ENCODE measurements around the gene PHF14. TPM values are rescaled to one million over a fixed set of nuclear protein-coding genes. Genes with fewer than 3 reads are reported as not detected.
"Not testable (repeated sequence)": the region's sequence is repeated elsewhere in the genome, so short reads cannot be mapped to it uniquely, and the experiment has no call there.

PHF14 gene
- total RNA-seq, 1 donor from 2014 or later: 72.1 TPM

GRCh38 chr7:10952588-10952987, 21.1 kb upstream of the PHF14 start:
- Mint-ChIP-seq H3K4me3 (no peak overlapping the region), H3K4me1 (no peaks in the 10 kb centered on the region), H3K36me3 (peaks cover 3% of the 10 kb centered on the region), H3K27me3 (ENCODE audit: low read depth) (no peaks in the 10 kb centered on the region), H3K9me3 (peaks cover 10% of the 10 kb centered on the region), H3K27ac (no peak overlapping the region)
- no peak for TF ChIP-seq CTCF (IDR thresholded peaks at IDR 0.05; ENCODE audit: unreplicated experiment)
- no peak for DNase-seq (ENCODE audit: low spot score in 2 of 2, unreplicated experiment in 2 of 2)

- H3K27ac Mint-ChIP-seq; DNase-seq (ENCODE audit: low spot score in 2 of 2, unreplicated experiment in 2 of 2); H3K4me3 Mint-ChIP-seq; H3K4me1 Mint-ChIP-seq; H3K27me3 Mint-ChIP-seq (ENCODE audit: low read depth); H3K36me3 Mint-ChIP-seq: not testable (repeated sequence)
- H3K9me3 Mint-ChIP-seq: peaks cover 10% of the 10 kb centered on the region
Observed at GRCh38 chr7:10953078-10953750, 20.5 kb upstream of the PHF14 start.

- no peak for TF ChIP-seq CTCF (IDR thresholded peaks at IDR 0.05; ENCODE audit: unreplicated experiment)
- DNase-seq (ENCODE audit: low spot score in 2 of 2, unreplicated experiment in 2 of 2): no peak
- no peaks in the 10 kb centered on the region for H3K4me1 Mint-ChIP-seq
- no peaks in the 10 kb centered on the region for H3K27me3 Mint-ChIP-seq (ENCODE audit: low read depth)
- peaks cover 16% of the 10 kb centered on the region for H3K9me3 Mint-ChIP-seq
- H3K27ac Mint-ChIP-seq: no peak overlapping the region
- H3K4me3 Mint-ChIP-seq: no peak overlapping the region
- H3K36me3 Mint-ChIP-seq: no peaks in the 10 kb centered on the region
Observed at GRCh38 chr7:10956528-10956927, 17.1 kb upstream of the PHF14 start.

GRCh38 chr7:10960242-10960641, 13.4 kb upstream of the PHF14 start:
- H3K4me3 Mint-ChIP-seq; H3K36me3 Mint-ChIP-seq; DNase-seq (ENCODE audit: low spot score in 2 of 2, unreplicated experiment in 2 of 2); H3K4me1 Mint-ChIP-seq; H3K27ac Mint-ChIP-seq: not testable (repeated sequence)
- Mint-ChIP-seq H3K27me3 (ENCODE audit: low read depth) (peaks cover 20% of the 10 kb centered on the region), H3K9me3 (peaks cover 20% of the 10 kb centered on the region)

GRCh38 chr7:10965016-10965415, 8.7 kb upstream of the PHF14 start:
- not testable (repeated sequence) for H3K4me1 Mint-ChIP-seq; H3K36me3 Mint-ChIP-seq; DNase-seq (ENCODE audit: low spot score in 2 of 2, unreplicated experiment in 2 of 2); H3K27ac Mint-ChIP-seq; H3K4me3 Mint-ChIP-seq
- H3K27me3 Mint-ChIP-seq (ENCODE audit: low read depth): peaks cover 20% of the 10 kb centered on the region
- H3K9me3 Mint-ChIP-seq: peaks cover 17% of the 10 kb centered on the region

GRCh38 chr7:10972174-10972573, 1.5 kb upstream of the PHF14 start:
- Mint-ChIP-seq H3K4me1 (peaks cover 18% of the 10 kb centered on the region), H3K27me3 (ENCODE audit: low read depth) (no peaks in the 10 kb centered on the region), H3K36me3 (peaks cover 15% of the 10 kb centered on the region), H3K4me3 (peak overlapping the region; percentile 83), H3K9me3 (peaks cover 9% of the 10 kb centered on the region), H3K27ac (no peak overlapping the region)
- DNase-seq (ENCODE audit: low spot score in 2 of 2, unreplicated experiment in 2 of 2): no peak
- TF ChIP-seq CTCF (IDR thresholded peaks at IDR 0.05; ENCODE audit: unreplicated experiment): no peak

- H3K9me3 Mint-ChIP-seq: peaks cover 9% of the 10 kb centered on the region
- H3K4me3 Mint-ChIP-seq: peak overlapping the region; percentile 83
- H3K27me3 Mint-ChIP-seq (ENCODE audit: low read depth): no peaks in the 10 kb centered on the region
- H3K4me1 Mint-ChIP-seq: peaks cover 20% of the 10 kb centered on the region
- no peak for TF ChIP-seq CTCF (IDR thresholded peaks at IDR 0.05; ENCODE audit: unreplicated experiment)
- peaks cover 23% of the 10 kb centered on the region for H3K36me3 Mint-ChIP-seq
- no peak for DNase-seq (ENCODE audit: low spot score in 2 of 2, unreplicated experiment in 2 of 2)
- peak overlapping the region; percentile 98 for H3K27ac Mint-ChIP-seq
Observed at GRCh38 chr7:10973942-10974911, 555 bp downstream of the PHF14 start.

Data from mesothelial cell of epicardium (in vitro differentiated cells).